RWPE2 (cell line): ENCODE data around the gene TMCC1.

Source experiments
- ATAC-seq: fragments of 200-7000 bp; cut with Tn5 transposase; 3 replicates; pipeline ENCODE4 v1.9.1; 2021; ENCODE audit warnings: low read depth
- DNase-seq: peaks from one replicate; pipeline ENCODE4 v3.0.0-alpha.2; 2020; ENCODE audit warnings: low spot score
- H3K27ac ChIP-seq: fragments of 450-650 bp; 2 replicates; pipeline ENCODE4 v1.5.1; 2017; ENCODE audit warnings: mild to moderate bottlenecking; ENCODE audit not compliant: poor library complexity, severe bottlenecking
- H3K27me3 ChIP-seq: fragments of 250-450 bp; sonication (Bioruptor Pico); 2 replicates; pipeline ENCODE4 v1.5.1; 2021; ENCODE audit warnings: mild to moderate bottlenecking, moderate library complexity; ENCODE audit not compliant: insufficient read depth, poor library complexity, severe bottlenecking
- H3K36me3 ChIP-seq: fragments of 250-450 bp; sonication (Bioruptor Pico); 2 replicates; pipeline ENCODE4 v1.5.1; 2020; ENCODE audit warnings: low read depth, mild to moderate bottlenecking, moderate library complexity
- H3K4me1 ChIP-seq: fragments of 250-450 bp; sonication (Bioruptor Pico); 2 replicates; pipeline ENCODE4 v1.5.1; 2021; ENCODE audit warnings: mild to moderate bottlenecking, moderate library complexity; ENCODE audit not compliant: insufficient read depth, poor library complexity, severe bottlenecking
- H3K4me3 ChIP-seq: fragments of 250-450 bp; sonication (Bioruptor Pico); 2 replicates; pipeline ENCODE4 v1.5.1; 2021; ENCODE audit warnings: mild to moderate bottlenecking, moderate library complexity; ENCODE audit not compliant: severe bottlenecking
- H3K9me3 ChIP-seq: fragments of 250-450 bp; sonication (Bioruptor Pico); 2 replicates; pipeline ENCODE4 v1.5.1; 2021; ENCODE audit warnings: mild to moderate bottlenecking, moderate library complexity; ENCODE audit not compliant: severe bottlenecking
- TF ChIP-seq, protein P1 (sequence below): fragments of 450-650 bp; IDR thresholded peaks from one replicate; pipeline ENCODE4 v1.5.1; 2017; ENCODE audit warnings: mild to moderate bottlenecking, moderate library complexity; ENCODE audit not compliant: poor library complexity, severe bottlenecking

The TMCC1 gene

DNA sequence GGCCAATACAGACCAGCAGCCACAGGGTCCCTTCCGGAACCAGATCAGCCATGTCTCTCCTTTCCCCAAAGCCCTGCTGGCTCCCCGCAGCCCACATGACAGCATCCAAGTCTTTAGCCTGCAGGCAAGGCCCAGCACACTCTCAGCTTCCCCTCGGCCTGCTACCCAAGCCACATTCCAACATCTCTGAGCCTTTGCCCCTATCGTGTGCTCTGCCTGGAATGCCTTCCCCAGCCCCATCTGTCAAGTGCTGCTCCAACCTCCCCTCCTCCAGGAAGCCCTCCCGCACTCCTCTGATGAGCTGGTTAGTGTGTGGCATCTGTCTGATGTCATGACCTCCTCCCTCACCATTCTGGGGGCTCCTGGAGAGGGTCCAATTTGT is 295.5 kb downstream of the TMCC1 start:
- no peaks in the 10 kb centered on the region for H3K36me3 ChIP-seq
- ATAC-seq (0 out of 3 replicates have a peak, but pooled peaks have one; percentile 8), DNase-seq (no peak)
- H3K9me3 ChIP-seq = no peaks in the 10 kb centered on the region
- H3K4me3 ChIP-seq = no peak overlapping the region
- TF ChIP-seq, protein P1, sequence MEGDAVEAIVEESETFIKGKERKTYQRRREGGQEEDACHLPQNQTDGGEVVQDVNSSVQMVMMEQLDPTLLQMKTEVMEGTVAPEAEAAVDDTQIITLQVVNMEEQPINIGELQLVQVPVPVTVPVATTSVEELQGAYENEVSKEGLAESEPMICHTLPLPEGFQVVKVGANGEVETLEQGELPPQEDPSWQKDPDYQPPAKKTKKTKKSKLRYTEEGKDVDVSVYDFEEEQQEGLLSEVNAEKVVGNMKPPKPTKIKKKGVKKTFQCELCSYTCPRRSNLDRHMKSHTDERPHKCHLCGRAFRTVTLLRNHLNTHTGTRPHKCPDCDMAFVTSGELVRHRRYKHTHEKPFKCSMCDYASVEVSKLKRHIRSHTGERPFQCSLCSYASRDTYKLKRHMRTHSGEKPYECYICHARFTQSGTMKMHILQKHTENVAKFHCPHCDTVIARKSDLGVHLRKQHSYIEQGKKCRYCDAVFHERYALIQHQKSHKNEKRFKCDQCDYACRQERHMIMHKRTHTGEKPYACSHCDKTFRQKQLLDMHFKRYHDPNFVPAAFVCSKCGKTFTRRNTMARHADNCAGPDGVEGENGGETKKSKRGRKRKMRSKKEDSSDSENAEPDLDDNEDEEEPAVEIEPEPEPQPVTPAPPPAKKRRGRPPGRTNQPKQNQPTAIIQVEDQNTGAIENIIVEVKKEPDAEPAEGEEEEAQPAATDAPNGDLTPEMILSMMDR = no peak
- H3K27me3 ChIP-seq = no peaks in the 10 kb centered on the region
- H3K27ac ChIP-seq = no peak overlapping the region
- H3K4me1 ChIP-seq = no peaks in the 10 kb centered on the region
